ENCODE measurements around the gene GRK5.
A peak's percentile ranks its signal among the peaks of the same experiment; 100 is the strongest.

The GRK5 gene

GRCh38 chr10:119495021-119495505 is 287.7 kb downstream of the GRK5 start:
- DNase-seq, result no peak

GRCh38 chr10:119495545-119495944 is 288.2 kb downstream of the GRK5 start:
- no peak for DNase-seq

- DNase-seq, result peak; percentile 56
These were observed 288.9 kb downstream of the GRK5 start for GRCh38 chr10:119496273-119496672.

- no peak for DNase-seq
These were observed 289.9 kb downstream of the GRK5 start for GRCh38 chr10:119497243-119497642.

GRCh38 chr10:119498889-119499676 is 291.7 kb downstream of the GRK5 start:
- DNase-seq, result no peak

GRCh38 chr10:119499677-119500002 is 292.3 kb downstream of the GRK5 start:
- no peak for DNase-seq

- no peak for DNase-seq
These were observed 292.9 kb downstream of the GRK5 start for GRCh38 chr10:119500123-119500795.

- DNase-seq, result no peak
These were observed 293.4 kb downstream of the GRK5 start for GRCh38 chr10:119500821-119501220.

- no peak for DNase-seq
These were observed 294.3 kb downstream of the GRK5 start for GRCh38 chr10:119501690-119502089.

GRCh38 chr10:119502209-119502608 is 294.8 kb downstream of the GRK5 start:
- peak; percentile 69 for DNase-seq

- DNase-seq, result no peak
These were observed 295.3 kb downstream of the GRK5 start for GRCh38 chr10:119502618-119503155.

- no peak for DNase-seq
These were observed 296.4 kb downstream of the GRK5 start for GRCh38 chr10:119503821-119504220.

GRCh38 chr10:119504651-119505050 is 297.3 kb downstream of the GRK5 start:
- no peak for DNase-seq

GRCh38 chr10:119505131-119505551 is 297.8 kb downstream of the GRK5 start:
- DNase-seq, result no peak
